Right atrium auricular region (tissue), 2 donors: ENCODE results near the gene KCNMA1. TPM values are rescaled to one million over a fixed set of nuclear protein-coding genes. Genes with fewer than 3 reads are reported as not detected.

ENCODE experiments used
- DNase-seq: peaks from one replicate; pipeline ENCODE4 v3.0.0-alpha.2; 2019; ENCODE audit warnings: low spot score
- H3K27ac ChIP-seq, 2 donors: fragments of 200-600 bp; sonication (generic); 1 replicate in 1 of 2; 2 replicates in 1 of 2; pipeline ENCODE4 v1.5.1; 2016 to 2019
- H3K27me3 ChIP-seq, 2 donors: fragments of 200-600 bp; sonication (generic); one replicate each; pipeline versions ENCODE4 v1.5.1 to v1.6.0; 2017 to 2019
- H3K36me3 ChIP-seq: fragments of 200-600 bp; sonication (generic); one replicate; pipeline ENCODE4 v1.5.1; 2016
- H3K4me1 ChIP-seq, 2 donors: fragments of 200-600 bp; sonication (generic); one replicate each; pipeline versions ENCODE4 v1.5.1 to v1.6.0; 2017 to 2019
- H3K4me3 ChIP-seq, 2 donors: fragments of 200-600 bp; sonication (generic); 1 replicate in 1 of 2; 2 replicates in 1 of 2; pipeline ENCODE4 v1.5.1; 2017 to 2019; ENCODE audit warnings: mild to moderate bottlenecking in 1 of 2, moderate library complexity in 1 of 2
- H3K9me3 ChIP-seq, 2 donors: fragments of 200-600 bp; sonication (generic); one replicate each; pipeline ENCODE4 v1.5.1; 2019
- total RNA-seq, 2 donors: library from RNA; depleted of rRNA; stranded (reverse); fragments of >200 nt; gene quantifications; one replicate each; pipeline ENCODE4 v1.1.0, GENCODE V29; 2016
- TF ChIP-seq, protein P1 (sequence below), 2 donors: fragments of 200-600 bp; sonication (generic); IDR thresholded peaks; one replicate each; pipeline ENCODE4 v1.5.1; 2019; ENCODE audit warnings: antibody characterized with exemption in 2 of 2

KCNMA1 gene
- total RNA-seq, 2 donors from 2014 or later, result 2.3 to 3.5 TPM

DNA sequence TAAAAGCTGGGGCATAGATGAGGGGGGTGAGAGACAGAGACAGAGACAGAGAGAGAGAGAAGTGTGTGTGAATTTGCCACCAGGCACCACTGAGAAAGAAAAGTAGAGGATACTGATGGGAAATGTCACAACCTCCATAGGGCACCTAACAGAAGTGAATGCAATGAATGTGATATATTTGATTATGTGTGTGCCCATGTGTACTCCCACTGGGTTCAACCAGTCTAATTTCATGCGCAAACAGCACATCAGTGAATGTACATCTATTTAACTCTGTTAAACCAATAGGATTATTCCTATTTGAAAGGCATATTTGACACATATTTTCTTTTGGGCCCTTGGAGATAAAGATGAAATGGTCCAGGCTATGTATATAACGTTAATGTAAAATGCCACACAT, 241.3 kb downstream of the KCNMA1 start:
- Histone ChIP-seq H3K36me3 (no peaks in the 10 kb centered on the region), H3K27ac (no peak overlapping the region)

DNA sequence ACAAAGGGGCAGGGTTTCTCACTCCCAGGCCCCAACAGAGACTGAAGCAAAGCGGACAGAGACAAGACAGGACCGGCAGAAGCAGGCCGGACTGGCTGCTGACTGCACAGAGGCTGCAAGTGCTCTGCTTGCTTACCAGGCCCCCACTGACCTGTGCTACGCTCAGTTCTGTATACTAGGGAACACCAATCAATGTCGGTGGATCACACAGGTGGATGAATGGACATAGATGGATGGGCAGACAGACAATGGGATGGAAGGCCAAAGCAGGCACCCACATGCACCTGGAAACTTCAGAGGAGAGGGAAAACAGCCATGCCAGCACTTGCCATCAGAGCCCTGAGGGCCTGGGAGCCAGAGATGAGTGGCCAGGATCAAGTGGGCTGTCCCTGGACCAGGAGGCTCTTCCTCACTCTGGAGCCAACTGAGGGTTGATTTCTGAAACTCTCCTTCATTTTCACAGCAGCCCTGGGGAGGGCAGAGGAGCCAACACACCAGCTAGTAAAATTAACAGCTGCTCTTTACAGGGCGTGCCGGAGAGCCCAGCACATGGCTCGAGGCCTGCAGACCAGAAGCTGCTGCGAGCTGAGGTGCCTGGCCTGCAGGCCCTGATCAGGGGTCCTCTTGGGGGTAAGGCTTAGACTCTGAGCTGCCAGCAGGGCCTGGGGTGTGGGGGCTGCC, 243.6 kb downstream of the KCNMA1 start:
- no peak for DNase-seq
- Histone ChIP-seq H3K4me1 (peaks cover 0 to 24% of the 10 kb centered on the region in 2 donors), H3K36me3 (no peaks in the 10 kb centered on the region), H3K4me3 (no peak overlapping the region), H3K27me3 (no peaks in the 10 kb centered on the region), H3K27ac (no peak overlapping the region), H3K9me3 (no peaks in the 10 kb centered on the region)
- TF ChIP-seq, protein P1, sequence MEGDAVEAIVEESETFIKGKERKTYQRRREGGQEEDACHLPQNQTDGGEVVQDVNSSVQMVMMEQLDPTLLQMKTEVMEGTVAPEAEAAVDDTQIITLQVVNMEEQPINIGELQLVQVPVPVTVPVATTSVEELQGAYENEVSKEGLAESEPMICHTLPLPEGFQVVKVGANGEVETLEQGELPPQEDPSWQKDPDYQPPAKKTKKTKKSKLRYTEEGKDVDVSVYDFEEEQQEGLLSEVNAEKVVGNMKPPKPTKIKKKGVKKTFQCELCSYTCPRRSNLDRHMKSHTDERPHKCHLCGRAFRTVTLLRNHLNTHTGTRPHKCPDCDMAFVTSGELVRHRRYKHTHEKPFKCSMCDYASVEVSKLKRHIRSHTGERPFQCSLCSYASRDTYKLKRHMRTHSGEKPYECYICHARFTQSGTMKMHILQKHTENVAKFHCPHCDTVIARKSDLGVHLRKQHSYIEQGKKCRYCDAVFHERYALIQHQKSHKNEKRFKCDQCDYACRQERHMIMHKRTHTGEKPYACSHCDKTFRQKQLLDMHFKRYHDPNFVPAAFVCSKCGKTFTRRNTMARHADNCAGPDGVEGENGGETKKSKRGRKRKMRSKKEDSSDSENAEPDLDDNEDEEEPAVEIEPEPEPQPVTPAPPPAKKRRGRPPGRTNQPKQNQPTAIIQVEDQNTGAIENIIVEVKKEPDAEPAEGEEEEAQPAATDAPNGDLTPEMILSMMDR (IDR thresholded peaks at IDR 0.05), result no peak

More for the DNA sequence above, 241.3 kb downstream of the KCNMA1 start:
- Histone ChIP-seq H3K4me3 (no peak overlapping the region), H3K27me3 (no peaks in the 10 kb centered on the region), H3K9me3 (no peaks in the 10 kb centered on the region), H3K4me1 (peaks cover 0 to 11% of the 10 kb centered on the region in 2 donors)
- DNase-seq, result no peak
- TF ChIP-seq, protein P1 (IDR thresholded peaks at IDR 0.05), result no peak

DNA sequence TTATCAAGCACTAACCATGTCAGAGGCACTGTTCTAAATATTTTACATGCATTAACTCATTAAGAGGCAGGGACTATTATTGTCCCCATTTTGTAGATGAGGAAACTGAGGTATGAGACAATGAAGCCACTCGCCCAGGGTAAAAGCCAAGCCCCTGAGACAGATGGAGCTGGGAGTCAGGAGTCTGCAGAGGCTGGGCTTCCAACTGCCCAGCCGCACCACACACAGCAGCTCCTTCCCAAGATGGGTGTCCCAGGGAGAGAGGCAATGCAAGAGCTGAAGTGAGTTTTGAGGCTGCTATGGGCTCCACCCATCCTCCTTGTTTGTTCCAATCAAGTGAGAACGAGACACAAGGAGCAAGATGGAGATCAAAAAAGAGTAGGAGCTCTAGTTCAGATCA, 244.2 kb downstream of the KCNMA1 start:
- Histone ChIP-seq H3K9me3 (no peaks in the 10 kb centered on the region), H3K27ac (no peak overlapping the region), H3K36me3 (no peaks in the 10 kb centered on the region), H3K4me1 (peaks cover 0 to 24% of the 10 kb centered on the region in 2 donors), H3K4me3 (no peak overlapping the region), H3K27me3 (no peaks in the 10 kb centered on the region)
- TF ChIP-seq, protein P1 (IDR thresholded peaks at IDR 0.05), result no peak
- no peak for DNase-seq

DNA sequence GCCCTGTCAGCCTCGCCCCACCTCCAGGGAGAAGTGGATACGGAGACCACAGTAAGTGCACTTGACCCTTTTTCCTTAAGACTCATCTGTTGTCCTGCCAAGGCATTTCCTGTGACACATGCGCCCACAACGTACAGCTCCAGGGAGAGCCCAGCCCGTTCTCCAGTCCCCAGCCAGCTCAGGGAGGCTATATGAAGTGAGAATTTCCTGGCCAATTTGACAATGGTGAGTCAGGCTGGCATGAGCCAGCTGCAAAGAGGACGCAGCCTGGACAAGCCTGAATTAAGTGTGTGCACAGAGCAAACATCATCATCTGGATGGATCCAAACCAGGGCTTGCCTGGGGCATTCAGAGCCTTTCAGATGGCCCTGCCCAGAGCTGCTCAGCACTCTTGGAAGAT, 244.8 kb downstream of the KCNMA1 start:
- peaks cover 0 to 24% of the 10 kb centered on the region in 2 donors for H3K4me1 ChIP-seq
- no peak overlapping the region for H3K4me3 ChIP-seq
- H3K36me3 ChIP-seq, result no peaks in the 10 kb centered on the region
- TF ChIP-seq, protein P1 (IDR thresholded peaks at IDR 0.05), result no peak
- H3K27me3 ChIP-seq, result no peaks in the 10 kb centered on the region
- peak overlapping the region in 1 of 2 donors; percentile 32 for H3K27ac ChIP-seq
- H3K9me3 ChIP-seq, result no peaks in the 10 kb centered on the region
- no peak for DNase-seq

DNA sequence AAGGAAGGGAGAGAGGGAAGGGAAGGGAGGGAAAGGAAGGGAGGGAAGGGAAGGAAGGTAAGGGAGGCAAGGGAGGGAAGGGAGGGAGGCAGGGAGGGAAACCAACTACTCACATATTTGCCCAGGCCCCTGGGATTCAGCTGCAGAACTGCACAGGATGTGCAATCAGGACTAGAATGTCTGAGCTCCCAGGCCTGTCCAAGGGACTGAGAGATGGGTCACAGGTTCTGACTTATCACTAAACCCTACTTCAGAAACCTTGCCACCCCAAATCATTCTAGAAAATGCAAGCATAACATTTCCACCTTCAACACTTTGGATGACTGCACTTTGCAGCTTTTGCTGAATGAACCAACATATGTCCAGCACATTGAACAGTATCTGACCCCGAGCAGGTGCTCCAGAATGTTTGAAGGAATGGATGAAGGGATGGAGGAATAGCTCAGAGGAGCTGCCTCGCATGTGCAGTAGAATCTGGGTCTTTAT, 245.3 kb downstream of the KCNMA1 start:
- H3K4me3 ChIP-seq, result no peak overlapping the region
- H3K27ac ChIP-seq, result peak overlapping the region in 1 of 2 donors; percentile 32
- no peak for DNase-seq
- TF ChIP-seq, protein P1 (IDR thresholded peaks at IDR 0.05), result peak in 1 of 2 donors; percentile 7
- peaks cover 0 to 24% of the 10 kb centered on the region in 2 donors for H3K4me1 ChIP-seq
- H3K9me3 ChIP-seq, result no peaks in the 10 kb centered on the region
- no peaks in the 10 kb centered on the region for H3K36me3 ChIP-seq
- no peaks in the 10 kb centered on the region for H3K27me3 ChIP-seq
